ENCODE data around the gene SREBF1. TPM values are rescaled to one million over a fixed set of nuclear protein-coding genes. Genes with fewer than 3 reads are reported as not detected.

The SREBF1 gene
- total RNA-seq, 1 donor from 2014 or later, result 86.9 TPM

GRCh38 chr17:17766744-17767120 lies 70.1 kb downstream of the SREBF1 start:
- H3K4me3 Mint-ChIP-seq (ENCODE audit: unreplicated experiment), result no peak overlapping the region
- H3K27ac Mint-ChIP-seq (ENCODE audit: unreplicated experiment), result peak overlapping the region; percentile 18
- peaks cover 6% of the 10 kb centered on the region for H3K36me3 Mint-ChIP-seq (ENCODE audit: unreplicated experiment)
- peaks cover 53% of the 10 kb centered on the region for H3K4me1 Mint-ChIP-seq (ENCODE audit: unreplicated experiment)
- DNase-seq (ENCODE audit: extremely low spot score, unreplicated experiment), result no peak
- no peak for TF ChIP-seq CTCF (IDR thresholded peaks at IDR 0.05)
- no peaks in the 10 kb centered on the region for H3K9me3 Mint-ChIP-seq (ENCODE audit: unreplicated experiment)
- H3K27me3 Mint-ChIP-seq (ENCODE audit: unreplicated experiment), result no peaks in the 10 kb centered on the region

GRCh38 chr17:17766077-17766743 lies 70.6 kb downstream of the SREBF1 start:
- no peak for DNase-seq (ENCODE audit: extremely low spot score, unreplicated experiment)
- peaks cover 6% of the 10 kb centered on the region for H3K36me3 Mint-ChIP-seq (ENCODE audit: unreplicated experiment)
- no peaks in the 10 kb centered on the region for H3K27me3 Mint-ChIP-seq (ENCODE audit: unreplicated experiment)
- H3K9me3 Mint-ChIP-seq (ENCODE audit: unreplicated experiment), result no peaks in the 10 kb centered on the region
- H3K27ac Mint-ChIP-seq (ENCODE audit: unreplicated experiment), result no peak overlapping the region
- no peak overlapping the region for H3K4me3 Mint-ChIP-seq (ENCODE audit: unreplicated experiment)
- H3K4me1 Mint-ChIP-seq (ENCODE audit: unreplicated experiment), result peaks cover 51% of the 10 kb centered on the region
- TF ChIP-seq CTCF (IDR thresholded peaks at IDR 0.05), result no peak

DNA sequence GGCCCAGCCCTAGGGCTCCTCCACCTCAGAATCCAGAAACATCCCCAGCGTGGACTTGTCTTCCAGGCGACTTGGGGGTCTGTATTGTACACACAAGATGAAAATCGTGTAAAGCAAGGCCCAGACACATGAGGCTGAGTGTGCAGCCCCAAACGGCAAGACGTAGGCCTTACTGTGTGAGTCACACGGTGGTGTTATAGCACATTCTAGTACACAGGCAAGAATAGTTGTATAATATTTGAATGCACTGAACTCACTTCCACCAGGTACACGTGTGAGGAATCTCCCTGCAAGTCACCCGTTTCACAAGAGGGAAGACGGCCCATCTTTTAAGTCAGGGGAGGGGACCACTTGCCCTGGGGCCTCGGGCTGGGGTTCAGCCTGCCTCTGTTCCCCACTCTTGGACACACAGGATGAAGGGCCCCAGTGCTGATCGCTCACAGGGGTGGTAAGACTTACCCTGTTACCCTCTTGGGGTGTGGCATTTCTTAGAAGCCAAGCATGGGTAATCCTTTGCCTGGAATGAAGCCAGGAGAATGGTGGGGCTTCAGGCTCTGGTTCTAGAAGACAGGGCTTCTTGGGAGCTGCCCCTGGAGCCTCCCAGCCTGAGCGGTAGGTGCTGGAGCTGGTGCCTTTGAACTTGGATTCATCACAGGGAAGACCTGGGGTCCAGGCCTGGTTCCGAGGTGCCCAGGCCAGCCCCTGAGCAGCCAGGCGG lies 71.3 kb downstream of the SREBF1 start:
- Mint-ChIP-seq H3K27me3 (ENCODE audit: unreplicated experiment) (no peaks in the 10 kb centered on the region), H3K27ac (ENCODE audit: unreplicated experiment) (no peak overlapping the region), H3K9me3 (ENCODE audit: unreplicated experiment) (no peaks in the 10 kb centered on the region), H3K36me3 (ENCODE audit: unreplicated experiment) (peaks cover 6% of the 10 kb centered on the region), H3K4me3 (ENCODE audit: unreplicated experiment) (no peak overlapping the region), H3K4me1 (ENCODE audit: unreplicated experiment) (peaks cover 47% of the 10 kb centered on the region)
- TF ChIP-seq CTCF (IDR thresholded peaks at IDR 0.05), result no peak
- DNase-seq (ENCODE audit: extremely low spot score, unreplicated experiment), result no peak

DNA sequence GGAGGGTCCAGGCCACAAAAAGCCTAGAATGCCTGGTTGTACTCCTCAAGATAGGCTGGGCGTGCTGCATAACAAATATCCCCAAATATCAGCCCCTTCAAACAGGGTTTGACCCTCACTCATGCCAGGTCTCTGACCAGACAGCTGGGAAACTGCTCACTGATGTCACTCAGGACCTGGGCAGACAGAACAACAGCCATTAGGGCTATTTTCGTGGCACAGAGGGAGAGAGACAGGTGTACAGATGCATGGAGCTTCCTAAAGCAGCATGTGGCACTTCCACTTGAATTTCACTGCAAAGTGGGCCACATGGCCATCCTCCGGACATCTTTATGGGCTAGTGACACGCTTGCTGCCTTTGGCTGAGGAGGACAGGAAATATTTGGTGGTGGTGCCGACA lies 73.1 kb downstream of the SREBF1 start:
- H3K4me1 Mint-ChIP-seq (ENCODE audit: unreplicated experiment), result peaks cover 32% of the 10 kb centered on the region
- H3K27me3 Mint-ChIP-seq (ENCODE audit: unreplicated experiment), result no peaks in the 10 kb centered on the region
- no peak for DNase-seq (ENCODE audit: extremely low spot score, unreplicated experiment)
- no peaks in the 10 kb centered on the region for H3K9me3 Mint-ChIP-seq (ENCODE audit: unreplicated experiment)
- H3K36me3 Mint-ChIP-seq (ENCODE audit: unreplicated experiment), result peaks cover 3% of the 10 kb centered on the region
- H3K4me3 Mint-ChIP-seq (ENCODE audit: unreplicated experiment), result no peak overlapping the region
- no peak overlapping the region for H3K27ac Mint-ChIP-seq (ENCODE audit: unreplicated experiment)
- no peak for TF ChIP-seq CTCF (IDR thresholded peaks at IDR 0.05)

GRCh38 chr17:17763136-17763535 lies 73.7 kb downstream of the SREBF1 start:
- Mint-ChIP-seq H3K27me3 (ENCODE audit: unreplicated experiment) (no peaks in the 10 kb centered on the region), H3K36me3 (ENCODE audit: unreplicated experiment) (peaks cover 3% of the 10 kb centered on the region), H3K4me1 (ENCODE audit: unreplicated experiment) (peaks cover 26% of the 10 kb centered on the region), H3K27ac (ENCODE audit: unreplicated experiment) (no peak overlapping the region), H3K4me3 (ENCODE audit: unreplicated experiment) (no peak overlapping the region), H3K9me3 (ENCODE audit: unreplicated experiment) (no peaks in the 10 kb centered on the region)
- TF ChIP-seq CTCF (IDR thresholded peaks at IDR 0.05), result no peak
- DNase-seq (ENCODE audit: extremely low spot score, unreplicated experiment), result no peak

All from osteocyte (in vitro differentiated cells).